Midbrain (tissue), 1 donor: ENCODE results near the gene ZFR.
"Not testable (repeated sequence)": the region's sequence is repeated elsewhere in the genome, so short reads cannot be mapped to it uniquely, and the experiment has no call there.

ENCODE experiments used
- DNase-seq: peaks from one replicate; lab custom pipeline; 2025; lab: John Stamatoyannopoulos, UW

Gene ZFR

GRCh38 chr5:32320576-32320975, 124.0 kb downstream of the ZFR start:
- no peak for DNase-seq

DNA sequence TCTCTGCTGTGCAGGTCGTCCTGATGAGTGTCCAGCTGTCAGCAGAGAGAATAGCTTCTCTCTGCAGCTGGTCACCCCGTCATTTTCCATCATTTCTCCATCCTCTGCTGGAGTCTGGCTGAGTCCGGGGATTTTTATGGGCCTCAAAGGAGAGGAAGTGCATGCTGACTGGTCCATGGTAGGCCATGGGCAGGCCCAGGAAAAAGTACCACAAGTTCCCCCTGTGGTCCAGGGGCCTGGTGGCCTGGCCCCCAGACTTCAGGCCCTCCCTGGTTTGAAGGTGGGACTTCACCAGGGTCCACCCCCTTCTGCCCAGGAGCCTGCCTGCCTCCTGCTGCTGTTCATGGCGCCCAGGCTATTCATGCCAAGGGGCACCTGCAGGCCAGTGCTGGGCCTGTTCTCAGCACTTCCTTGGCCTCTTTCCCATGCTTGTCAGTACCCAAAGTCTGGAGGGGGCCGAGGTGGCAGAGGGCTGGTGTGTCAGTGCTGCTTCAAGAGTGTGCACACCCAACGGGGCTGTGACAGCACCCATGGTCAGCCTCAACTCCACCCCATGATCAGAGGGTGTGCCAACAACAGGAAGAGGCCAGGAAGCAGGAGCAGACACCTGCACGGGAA, 124.5 kb downstream of the ZFR start:
- DNase-seq, result no peak

DNA sequence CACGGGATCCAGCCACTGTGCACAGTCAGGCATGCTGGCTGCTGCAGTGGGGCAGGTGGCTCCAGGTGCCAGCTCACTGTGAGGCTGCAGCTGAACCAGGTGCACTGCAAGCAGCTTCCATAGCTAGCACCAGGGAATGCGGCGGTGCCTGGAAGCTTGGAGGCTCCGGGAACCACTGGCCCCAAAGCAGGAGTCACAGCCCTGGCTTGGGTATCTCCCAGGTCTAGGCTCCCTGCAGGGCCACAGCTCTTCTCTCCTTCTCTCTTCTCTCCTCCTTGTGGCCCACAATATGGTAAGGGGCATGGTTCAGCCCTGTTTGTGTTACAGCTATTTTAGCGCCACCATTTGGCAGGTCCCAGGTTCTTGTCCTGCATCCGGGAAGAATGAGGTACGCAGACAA, 125.1 kb downstream of the ZFR start:
- no peak for DNase-seq

DNA sequence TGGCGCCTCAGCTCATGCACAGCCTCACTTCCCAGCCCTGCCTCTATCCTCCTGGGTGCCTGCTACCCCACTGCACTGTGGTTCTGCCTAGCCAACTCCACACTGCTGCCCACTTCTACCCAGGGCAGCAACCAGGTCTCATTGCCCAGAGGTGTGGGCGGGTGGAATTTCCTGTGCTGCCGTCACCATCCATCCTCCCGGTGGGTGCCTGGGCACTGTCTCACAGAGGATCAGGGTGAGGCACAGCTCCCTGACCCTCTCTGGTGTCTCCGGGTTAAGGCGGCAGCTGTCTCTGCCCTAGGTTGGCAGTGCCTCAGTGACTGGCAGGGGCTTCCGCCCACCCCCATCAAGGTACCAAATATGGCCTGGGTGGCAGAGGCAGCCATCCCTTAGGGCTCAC, 127.5 kb downstream of the ZFR start:
- no peak for DNase-seq

DNA sequence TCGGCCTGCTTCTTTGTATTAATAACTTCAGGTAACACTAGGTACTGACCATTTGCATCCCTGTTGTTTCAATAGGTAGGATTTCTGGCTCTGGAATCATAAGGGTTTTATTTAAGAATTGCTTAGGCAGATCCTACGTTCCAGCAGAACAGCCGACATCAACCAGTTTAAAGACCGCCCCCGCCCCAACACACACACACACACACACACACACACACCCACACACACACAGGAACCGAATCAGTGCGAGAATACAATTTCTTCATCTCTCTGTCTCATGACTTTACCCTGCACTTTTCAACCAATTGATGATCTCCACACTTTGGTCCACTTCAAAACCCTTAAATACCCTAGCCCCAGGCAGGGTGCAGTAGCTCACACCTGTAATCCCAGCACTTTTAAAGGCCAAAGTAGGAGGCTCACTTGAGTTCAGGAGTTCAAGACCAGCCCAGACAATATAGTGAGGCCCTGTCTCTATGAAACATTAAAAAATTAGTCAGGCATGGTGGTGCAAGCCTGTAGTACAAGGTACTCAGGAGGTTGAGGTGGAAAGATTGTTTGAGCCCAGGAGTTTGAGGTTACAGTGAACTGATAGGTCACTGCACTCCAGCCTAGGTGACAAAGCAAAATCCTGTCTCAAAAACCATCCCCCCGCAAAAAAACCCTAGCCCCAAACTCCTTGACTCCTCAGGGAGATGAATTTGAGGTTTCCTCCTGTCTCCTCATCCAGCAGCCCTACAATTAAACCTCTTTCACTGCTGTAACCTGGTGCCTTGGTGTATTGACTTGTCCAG, 129.1 kb downstream of the ZFR start:
- DNase-seq, result no peak

DNA sequence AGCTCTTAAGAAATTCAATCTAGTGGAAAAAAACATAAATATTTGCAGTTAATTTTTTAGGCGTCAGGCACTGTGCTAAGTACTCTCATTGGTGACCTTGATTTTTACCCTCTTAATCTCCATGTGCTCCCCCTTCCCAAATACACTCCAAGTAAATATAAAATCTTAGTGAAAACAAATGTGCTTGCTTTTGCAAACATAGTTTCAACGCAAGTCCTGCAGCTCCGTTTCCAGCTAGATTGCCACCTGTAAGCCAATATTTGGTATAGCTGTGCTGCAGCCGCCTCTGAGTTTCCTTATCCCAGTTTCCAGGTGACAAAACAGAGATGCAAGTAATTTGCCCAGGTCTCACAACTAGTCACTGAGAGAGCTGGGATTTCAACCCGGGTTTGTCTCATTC, 129.9 kb downstream of the ZFR start:
- DNase-seq, result no peak

DNA sequence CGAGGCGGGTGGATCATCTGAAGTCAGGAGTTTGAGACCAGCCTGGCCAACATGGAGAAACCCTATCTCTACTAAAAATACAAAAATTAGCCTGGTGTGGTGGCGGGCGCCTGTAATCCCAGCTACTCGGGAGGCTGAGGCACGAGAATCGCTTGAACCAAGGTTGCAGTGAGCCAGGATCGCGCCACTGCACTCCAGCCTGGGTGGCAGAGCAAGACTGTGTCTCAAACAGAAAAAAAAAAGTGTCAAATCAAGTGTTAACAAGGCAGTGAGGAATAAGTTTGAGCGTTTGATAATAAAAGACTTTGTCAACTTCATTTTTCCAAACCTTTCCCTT, 130.4 kb downstream of the ZFR start:
- DNase-seq, result not testable (repeated sequence)

DNA sequence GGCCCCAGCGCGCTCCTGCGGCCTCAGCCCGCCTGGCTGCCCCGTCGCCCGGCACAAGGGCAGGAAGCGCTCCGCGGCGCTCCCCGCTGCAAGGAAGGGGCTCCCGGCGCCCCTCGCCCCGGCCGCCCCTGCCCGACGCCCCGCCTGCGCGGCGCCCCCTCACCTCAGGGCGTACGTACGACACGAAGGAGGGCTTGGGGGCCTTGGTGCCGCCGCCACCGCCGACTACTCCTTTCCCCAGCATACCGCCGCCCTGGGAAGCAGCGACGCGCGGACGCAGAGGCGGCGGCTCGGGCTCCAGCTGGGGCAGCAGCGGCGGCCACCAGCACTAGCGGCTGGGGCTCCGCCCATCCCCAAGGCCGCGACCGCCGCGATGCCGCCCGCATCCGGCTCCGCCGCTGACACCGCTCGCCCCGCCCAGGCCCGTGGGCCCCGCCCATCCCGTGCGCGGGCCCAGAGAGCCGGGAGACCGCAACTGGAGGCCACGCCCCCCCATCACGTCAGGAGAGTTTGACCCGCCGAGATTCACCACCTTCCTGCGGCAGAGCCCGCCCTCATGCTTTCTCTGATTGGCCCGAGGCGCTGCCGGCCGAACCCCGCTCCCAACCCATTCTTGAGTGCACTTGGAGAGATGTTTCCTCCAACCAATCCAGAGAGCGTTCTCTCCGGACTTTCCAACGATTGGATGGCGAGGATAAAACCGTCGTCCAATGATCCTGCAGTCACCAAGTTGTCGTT, 131.8 kb downstream of the ZFR start, which contains the start of gene MTMR12:
TSS of gene MTMR12 (minus strand) at position 345 of the 738 bp plus-strand sequence. CDS start at position 244, 101 bp downstream.
- DNase-seq, result peak; percentile 99

- DNase-seq, result peak; percentile 34
Measured at GRCh38 chr5:32312197-32312594, 132.3 kb downstream of the ZFR start.

DNA sequence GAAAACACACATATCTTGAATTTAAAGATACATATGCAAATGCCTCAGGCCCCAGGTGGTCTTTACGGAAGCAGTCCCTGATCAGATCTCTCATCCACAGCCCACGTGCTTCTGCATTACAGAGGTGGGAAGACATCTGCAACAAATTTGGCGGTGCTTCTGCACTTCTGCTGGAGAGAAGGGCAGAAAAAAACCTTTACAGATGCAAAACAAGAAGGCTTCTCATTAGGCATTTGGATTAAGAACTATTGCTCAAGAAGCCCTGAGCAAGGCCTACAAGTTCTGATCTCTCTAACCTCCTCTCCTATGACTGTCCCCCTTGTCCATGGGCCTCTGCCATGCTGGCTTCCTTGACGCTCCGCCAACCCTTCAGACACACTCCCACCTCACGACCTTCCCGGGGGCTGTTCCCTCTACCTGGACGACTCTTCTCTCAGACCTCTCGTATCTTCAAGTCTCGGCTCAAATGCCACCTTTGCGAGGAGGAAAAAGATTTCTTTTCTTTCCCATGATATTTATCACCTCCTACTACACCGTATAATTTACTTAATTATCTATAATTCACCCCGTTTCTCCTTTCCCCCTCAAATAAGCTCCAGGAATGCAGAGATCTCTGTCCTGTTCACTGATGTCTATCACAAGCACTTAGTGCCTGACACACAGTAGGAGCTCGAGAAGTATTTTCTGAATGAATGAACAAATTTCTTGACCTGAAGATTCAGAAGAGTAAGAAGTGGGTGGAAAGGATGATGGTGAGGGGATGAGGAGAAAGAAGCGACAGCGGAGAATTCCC, 132.9 kb downstream of the ZFR start:
- DNase-seq, result no peak

- no peak for DNase-seq
Measured at GRCh38 chr5:32309761-32310160, 134.8 kb downstream of the ZFR start.

DNA sequence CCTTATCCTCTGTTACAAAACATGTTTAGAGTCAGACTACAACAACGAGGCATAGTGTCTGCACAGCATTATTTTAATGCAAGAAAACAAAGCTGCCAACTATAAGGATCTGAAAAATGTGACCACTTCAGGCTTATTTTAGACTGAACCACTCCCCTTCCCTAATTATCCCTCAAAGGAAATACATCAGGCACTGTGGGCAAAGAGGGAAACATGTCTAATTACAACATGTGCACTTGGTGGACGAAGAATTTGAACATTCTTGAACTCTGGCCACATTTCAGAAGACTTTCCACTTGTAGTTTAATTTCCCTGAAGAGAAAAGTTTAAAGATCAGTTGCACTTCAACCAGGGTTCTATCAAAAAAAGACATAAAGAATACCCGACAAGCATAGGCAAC, 135.6 kb downstream of the ZFR start:
- no peak for DNase-seq

GRCh38 chr5:32307769-32308194, 136.8 kb downstream of the ZFR start:
- DNase-seq, result no peak

GRCh38 chr5:32304622-32305021, 139.9 kb downstream of the ZFR start:
- DNase-seq, result no peak
